Measurements from ENCODE around the gene UBXN2A. TPM values are rescaled to one million over a fixed set of nuclear protein-coding genes. Genes with fewer than 3 reads are reported as not detected.
"Not testable (repeated sequence)": the region's sequence is repeated elsewhere in the genome, so short reads cannot be mapped to it uniquely, and the experiment has no call there.

UBXN2A gene
- total RNA-seq, 1 donor from 2014 or later: 20.0 TPM

DNA sequence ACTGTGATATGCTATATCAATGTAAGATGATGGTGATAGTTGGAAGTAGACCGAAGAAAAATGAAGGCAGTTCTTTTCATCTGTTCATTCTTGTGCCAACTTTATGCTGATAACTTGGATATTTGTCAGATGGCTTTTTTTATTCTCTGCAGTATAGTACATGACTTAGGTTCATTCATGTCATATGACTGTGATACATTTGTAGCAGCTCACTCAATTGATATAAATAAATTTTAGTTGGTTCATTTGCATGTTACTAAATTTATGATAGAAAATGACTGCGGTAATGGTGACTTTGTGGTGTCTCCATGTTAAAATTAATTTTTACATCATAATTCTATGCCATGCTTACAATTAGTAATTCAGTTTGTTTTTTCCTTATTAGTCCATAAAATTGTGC, 7.1 kb downstream of the UBXN2A start:
- no peak overlapping the region for H3K4me3 Mint-ChIP-seq (ENCODE audit: unreplicated experiment)
- no peak overlapping the region for H3K27ac Mint-ChIP-seq (ENCODE audit: unreplicated experiment)
- H3K9me3 Mint-ChIP-seq (ENCODE audit: unreplicated experiment): peaks cover 2% of the 10 kb centered on the region
- TF ChIP-seq, protein P1, sequence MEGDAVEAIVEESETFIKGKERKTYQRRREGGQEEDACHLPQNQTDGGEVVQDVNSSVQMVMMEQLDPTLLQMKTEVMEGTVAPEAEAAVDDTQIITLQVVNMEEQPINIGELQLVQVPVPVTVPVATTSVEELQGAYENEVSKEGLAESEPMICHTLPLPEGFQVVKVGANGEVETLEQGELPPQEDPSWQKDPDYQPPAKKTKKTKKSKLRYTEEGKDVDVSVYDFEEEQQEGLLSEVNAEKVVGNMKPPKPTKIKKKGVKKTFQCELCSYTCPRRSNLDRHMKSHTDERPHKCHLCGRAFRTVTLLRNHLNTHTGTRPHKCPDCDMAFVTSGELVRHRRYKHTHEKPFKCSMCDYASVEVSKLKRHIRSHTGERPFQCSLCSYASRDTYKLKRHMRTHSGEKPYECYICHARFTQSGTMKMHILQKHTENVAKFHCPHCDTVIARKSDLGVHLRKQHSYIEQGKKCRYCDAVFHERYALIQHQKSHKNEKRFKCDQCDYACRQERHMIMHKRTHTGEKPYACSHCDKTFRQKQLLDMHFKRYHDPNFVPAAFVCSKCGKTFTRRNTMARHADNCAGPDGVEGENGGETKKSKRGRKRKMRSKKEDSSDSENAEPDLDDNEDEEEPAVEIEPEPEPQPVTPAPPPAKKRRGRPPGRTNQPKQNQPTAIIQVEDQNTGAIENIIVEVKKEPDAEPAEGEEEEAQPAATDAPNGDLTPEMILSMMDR (IDR thresholded peaks at IDR 0.05; ENCODE audit: partially characterized antibody, unreplicated experiment): no peak
- H3K4me1 Mint-ChIP-seq (ENCODE audit: low read depth, unreplicated experiment): peaks cover 2% of the 10 kb centered on the region
- H3K36me3 Mint-ChIP-seq (ENCODE audit: unreplicated experiment): no peaks in the 10 kb centered on the region
- H3K27me3 Mint-ChIP-seq (ENCODE audit: unreplicated experiment): peaks cover 2% of the 10 kb centered on the region
- DNase-seq: no peak

DNA sequence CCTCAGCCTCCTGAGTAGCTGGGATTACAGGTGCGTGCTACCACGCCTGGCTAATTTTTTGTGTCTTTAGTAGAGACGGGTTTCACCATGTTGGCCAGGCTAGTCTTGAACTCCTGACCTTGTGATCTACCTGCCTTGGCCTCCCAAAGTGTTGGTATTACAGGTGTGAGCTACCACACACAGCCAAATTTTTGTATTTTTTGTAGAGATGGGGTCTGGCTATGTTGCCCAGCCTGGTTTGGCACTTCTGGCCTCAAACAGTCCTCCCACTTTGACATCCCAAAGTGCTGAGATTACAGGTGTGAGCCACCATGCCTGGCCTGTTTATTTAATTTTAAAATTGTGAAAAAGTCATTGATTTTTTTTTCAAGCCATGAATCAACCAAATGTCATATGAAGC, 12.3 kb downstream of the UBXN2A start:
- H3K27ac Mint-ChIP-seq (ENCODE audit: unreplicated experiment); DNase-seq; H3K36me3 Mint-ChIP-seq (ENCODE audit: unreplicated experiment); H3K27me3 Mint-ChIP-seq (ENCODE audit: unreplicated experiment); H3K9me3 Mint-ChIP-seq (ENCODE audit: unreplicated experiment); H3K4me1 Mint-ChIP-seq (ENCODE audit: low read depth, unreplicated experiment); H3K4me3 Mint-ChIP-seq (ENCODE audit: unreplicated experiment): not testable (repeated sequence)

DNA sequence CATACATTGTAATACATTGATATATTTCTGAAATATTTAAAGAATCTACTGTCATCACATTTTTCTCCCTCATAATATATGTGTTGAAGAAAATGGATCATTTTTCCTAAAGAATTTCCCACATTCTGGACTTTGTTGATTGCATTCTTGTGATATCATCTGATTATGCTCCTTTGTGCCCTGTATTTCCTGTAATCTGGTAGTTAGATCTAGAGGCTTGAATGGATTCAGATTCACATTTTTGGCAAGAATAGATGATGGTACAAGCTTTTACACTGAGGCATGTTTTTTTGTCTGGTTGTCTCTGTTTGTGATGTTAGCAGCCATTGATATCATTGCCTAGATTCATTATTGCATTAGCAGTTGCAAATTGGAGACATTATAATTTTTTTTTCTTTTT, 13.4 kb downstream of the UBXN2A start:
- no peaks in the 10 kb centered on the region for H3K4me1 Mint-ChIP-seq (ENCODE audit: low read depth, unreplicated experiment)

DNA sequence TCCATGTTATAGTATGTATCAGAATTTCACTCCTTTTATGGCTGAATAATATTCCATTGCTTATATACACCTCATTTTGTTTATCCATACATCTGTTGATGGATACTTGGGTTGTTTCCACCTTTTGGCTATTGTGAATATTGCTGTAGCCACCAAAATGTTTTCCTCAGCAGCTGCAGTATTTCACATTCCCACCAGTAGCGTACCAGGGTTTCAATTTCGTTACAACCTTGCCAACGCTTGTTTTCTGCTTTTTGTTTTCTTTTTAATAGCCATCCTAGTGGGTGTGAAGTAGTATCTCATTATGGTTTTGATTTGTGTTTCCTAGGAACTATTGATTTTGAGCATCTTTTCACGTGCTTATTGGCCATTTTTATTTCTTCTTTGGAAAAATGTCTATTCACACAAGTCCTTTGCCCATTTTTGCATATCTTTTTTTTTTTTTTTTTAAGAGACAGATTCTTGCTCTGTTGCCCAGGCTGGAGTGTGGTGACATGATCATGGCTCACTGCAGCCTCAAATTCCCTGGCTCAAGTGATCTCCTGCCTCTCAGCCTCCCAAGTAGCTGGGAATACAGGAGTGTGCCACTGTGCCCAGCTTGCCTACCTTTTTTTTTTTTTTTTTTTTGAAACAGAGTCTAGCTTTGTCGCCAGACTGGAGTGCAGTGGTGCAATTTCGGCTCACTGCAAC, 14.2 kb downstream of the UBXN2A start:
- no peaks in the 10 kb centered on the region for H3K9me3 Mint-ChIP-seq (ENCODE audit: unreplicated experiment)
- H3K4me1 Mint-ChIP-seq (ENCODE audit: low read depth, unreplicated experiment): no peaks in the 10 kb centered on the region
- H3K27ac Mint-ChIP-seq (ENCODE audit: unreplicated experiment): no peak overlapping the region
- H3K27me3 Mint-ChIP-seq (ENCODE audit: unreplicated experiment): no peaks in the 10 kb centered on the region
- TF ChIP-seq, protein P1 (IDR thresholded peaks at IDR 0.05; ENCODE audit: partially characterized antibody, unreplicated experiment): no peak
- no peaks in the 10 kb centered on the region for H3K36me3 Mint-ChIP-seq (ENCODE audit: unreplicated experiment)
- DNase-seq: no peak
- H3K4me3 Mint-ChIP-seq (ENCODE audit: unreplicated experiment): no peak overlapping the region

More for the DNA sequence above, 13.4 kb downstream of the UBXN2A start:
- no peaks in the 10 kb centered on the region for H3K9me3 Mint-ChIP-seq (ENCODE audit: unreplicated experiment)
- H3K27ac Mint-ChIP-seq (ENCODE audit: unreplicated experiment): no peak overlapping the region
- H3K4me3 Mint-ChIP-seq (ENCODE audit: unreplicated experiment): no peak overlapping the region
- DNase-seq: no peak
- TF ChIP-seq, protein P1 (IDR thresholded peaks at IDR 0.05; ENCODE audit: partially characterized antibody, unreplicated experiment): no peak
- no peaks in the 10 kb centered on the region for H3K36me3 Mint-ChIP-seq (ENCODE audit: unreplicated experiment)
- H3K27me3 Mint-ChIP-seq (ENCODE audit: unreplicated experiment): no peaks in the 10 kb centered on the region

DNA sequence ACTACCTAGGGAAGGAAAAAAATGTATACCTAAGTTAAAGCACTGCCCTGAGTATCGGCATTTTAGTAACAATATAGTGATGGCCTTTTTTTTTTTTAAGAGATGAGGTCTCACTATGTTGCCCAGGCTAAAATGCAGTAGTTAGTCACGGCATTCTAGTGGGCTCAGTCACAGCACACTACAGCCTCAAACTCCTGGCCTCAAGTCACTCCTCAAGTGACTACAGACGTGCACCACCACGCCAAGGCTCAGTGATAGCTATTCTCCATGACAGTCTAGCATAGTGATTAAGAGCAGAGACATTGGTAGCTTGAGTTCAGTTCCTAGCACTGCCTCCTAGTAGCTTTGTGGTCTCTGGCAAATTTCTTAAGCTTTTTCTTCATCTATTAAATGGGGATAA, 27.6 kb downstream of the UBXN2A start:
- Mint-ChIP-seq H3K9me3 (ENCODE audit: unreplicated experiment) (no peaks in the 10 kb centered on the region), H3K27ac (ENCODE audit: unreplicated experiment) (no peak overlapping the region), H3K27me3 (ENCODE audit: unreplicated experiment) (peaks cover 2% of the 10 kb centered on the region)

More for the DNA sequence above, 27.6 kb downstream of the UBXN2A start:
- no peak for DNase-seq
- TF ChIP-seq, protein P1 (IDR thresholded peaks at IDR 0.05; ENCODE audit: partially characterized antibody, unreplicated experiment): no peak
- Mint-ChIP-seq H3K4me1 (ENCODE audit: low read depth, unreplicated experiment) (no peaks in the 10 kb centered on the region), H3K4me3 (ENCODE audit: unreplicated experiment) (no peak overlapping the region), H3K36me3 (ENCODE audit: unreplicated experiment) (no peaks in the 10 kb centered on the region)
